Measurements from ENCODE around the gene AGXT. TPM values are rescaled to one million over a fixed set of nuclear protein-coding genes. Genes with fewer than 3 reads are reported as not detected.

Gene AGXT
- total and polyA plus RNA-seq, 8 donors = not detected

- no peak for DNase-seq
- Histone ChIP-seq H3K4me3 (no peak overlapping the region), H3K4me1 (peaks cover 0 to 12% (median 5%) of the 10 kb centered on the region in 4 donors), H3K9me3 (no peaks in the 10 kb centered on the region), H3K27me3 (no peaks in the 10 kb centered on the region), H3K27ac (no peak overlapping the region), H3K36me3 (no peaks in the 10 kb centered on the region)
- intact Hi-C loops (cut with DNase I; ENCODE audit: low total_unique reads) = no loop called here
- no peak for TF ChIP-seq POLR2AphosphoS5 (IDR thresholded peaks at IDR 0.05)
- TF ChIP-seq POLR2A (IDR thresholded peaks at IDR 0.05) = no peak
- no peak for TF ChIP-seq EP300 (IDR thresholded peaks at IDR 0.05)
- no peak for TF ChIP-seq CTCF (IDR thresholded peaks at IDR 0.05)
- 40 to 75% (median 68%) methylated on average over 2 of the region's 2 CpGs for WGBS, 5 donors
Observed at GRCh38 chr2:240861547-240861946, 7.1 kb upstream of the AGXT start.

DNA sequence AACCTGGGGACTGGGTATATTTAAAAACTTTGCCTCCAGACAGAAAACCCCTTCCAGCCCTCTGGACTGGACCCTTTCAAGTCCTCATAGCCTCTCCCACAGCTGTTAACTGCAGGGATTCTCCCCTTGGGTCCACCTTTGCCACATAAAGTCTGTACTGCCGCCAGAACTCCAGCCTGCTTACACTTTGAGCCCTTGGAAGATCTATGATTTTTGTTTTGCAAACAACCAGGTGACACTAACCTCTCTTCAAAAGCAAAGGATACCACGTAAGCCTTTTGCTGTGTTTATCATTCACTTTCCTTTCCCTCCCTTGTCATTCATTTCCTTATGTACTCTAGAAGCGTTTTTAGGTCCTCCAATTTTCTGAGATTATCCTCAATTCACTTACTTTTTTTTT lies 4.1 kb upstream of the AGXT start:
- DNase-seq = no peak
- intact Hi-C loops (cut with DNase I; ENCODE audit: low total_unique reads) = no loop called here
- Histone ChIP-seq H3K9me3 (no peaks in the 10 kb centered on the region), H3K36me3 (no peaks in the 10 kb centered on the region), H3K4me1 (no peaks in the 10 kb centered on the region), H3K4me3 (no peak overlapping the region), H3K27me3 (peaks cover 0 to 11% (median 0%) of the 10 kb centered on the region in 3 donors), H3K27ac (no peak overlapping the region)
- TF ChIP-seq EP300 (IDR thresholded peaks at IDR 0.05) = no peak
- TF ChIP-seq CTCF (IDR thresholded peaks at IDR 0.05) = no peak
- TF ChIP-seq POLR2A (IDR thresholded peaks at IDR 0.05) = no peak
- TF ChIP-seq POLR2AphosphoS5 (IDR thresholded peaks at IDR 0.05) = no peak
- 58 to 70% (median 61%) methylated on average over 3 of the region's 3 CpGs for WGBS, 5 donors

DNA sequence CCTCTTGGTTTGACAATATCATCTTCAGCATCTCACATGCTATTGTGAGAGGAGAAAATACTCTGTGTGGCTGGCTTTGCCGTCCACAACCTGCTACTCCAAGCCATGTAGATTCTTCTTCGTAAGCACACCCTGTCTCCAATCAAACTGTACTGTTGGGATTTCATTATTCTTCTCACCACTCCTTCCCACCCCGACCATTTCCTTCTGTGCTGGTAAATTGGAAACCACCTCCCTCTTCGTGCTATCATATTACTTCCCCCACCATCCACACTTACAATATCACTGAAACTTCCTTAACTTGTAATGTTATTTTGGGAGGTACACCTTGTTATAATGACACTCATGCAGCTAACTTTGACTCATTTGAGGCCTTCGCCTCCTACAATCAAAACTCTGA lies 3.2 kb upstream of the AGXT start:
- no peaks in the 10 kb centered on the region for H3K36me3 ChIP-seq
- H3K4me3 ChIP-seq = no peak overlapping the region
- 75 to 87% (median 78%) methylated on average over 5 of the region's 5 CpGs for WGBS, 5 donors
- H3K9me3 ChIP-seq = no peaks in the 10 kb centered on the region
- intact Hi-C loops (cut with DNase I; ENCODE audit: low total_unique reads) = no loop called here
- no peaks in the 10 kb centered on the region for H3K4me1 ChIP-seq
- H3K27ac ChIP-seq = no peak overlapping the region
- no peak for TF ChIP-seq POLR2AphosphoS5 (IDR thresholded peaks at IDR 0.05)
- no peak for TF ChIP-seq POLR2A (IDR thresholded peaks at IDR 0.05)
- H3K27me3 ChIP-seq = peaks cover 0 to 15% (median 0%) of the 10 kb centered on the region in 3 donors
- DNase-seq = no peak

DNA sequence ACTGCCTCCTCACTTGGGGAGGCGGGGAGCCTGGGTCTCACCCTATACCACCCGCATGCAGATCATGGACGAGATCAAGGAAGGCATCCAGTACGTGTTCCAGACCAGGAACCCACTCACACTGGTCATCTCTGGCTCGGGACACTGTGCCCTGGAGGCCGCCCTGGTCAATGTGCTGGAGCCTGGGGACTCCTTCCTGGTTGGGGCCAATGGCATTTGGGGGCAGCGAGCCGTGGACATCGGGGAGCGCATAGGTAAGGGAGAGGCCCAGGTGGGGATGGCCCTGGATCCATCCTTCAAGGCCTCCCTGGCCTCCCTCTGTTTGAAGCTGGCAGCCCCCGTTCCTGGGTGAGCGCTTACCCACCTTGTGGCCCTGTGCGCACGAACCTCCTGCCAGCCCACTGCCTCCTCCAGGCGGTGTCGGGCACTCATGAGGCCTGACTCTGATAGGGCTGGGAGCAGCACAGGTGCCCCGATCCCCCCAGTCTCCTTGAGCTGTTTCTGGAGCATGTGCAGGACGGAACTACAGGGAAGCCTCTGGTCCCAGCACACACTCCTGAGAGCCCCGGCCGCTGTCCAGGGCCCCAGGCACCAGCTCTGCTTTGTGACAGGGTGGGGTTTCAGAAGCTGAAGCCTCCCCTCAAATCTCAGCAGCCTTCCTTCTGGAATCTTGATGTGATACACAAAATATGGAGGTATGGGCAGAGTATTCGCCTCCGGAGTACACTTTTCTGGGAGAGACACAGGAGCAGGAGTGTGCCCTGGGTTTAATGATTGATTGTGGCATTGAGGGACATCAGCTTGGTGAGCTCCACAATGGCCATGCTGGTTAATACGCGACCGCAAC lies 708 bp downstream of the AGXT start:
- DNase-seq = no peak
- 90 to 93% (median 91%) methylated on average over 15 to 25 of the region's 25 CpGs for WGBS, 5 donors
- TF ChIP-seq CTCF (IDR thresholded peaks at IDR 0.05) (no peak), POLR2AphosphoS5 (IDR thresholded peaks at IDR 0.05) (no peak), POLR2A (IDR thresholded peaks at IDR 0.05) (no peak), EP300 (IDR thresholded peaks at IDR 0.05) (no peak)
- Histone ChIP-seq H3K4me1 (peaks cover 0 to 3% (median 0%) of the 10 kb centered on the region in 4 donors), H3K27me3 (peaks cover 0 to 15% (median 0%) of the 10 kb centered on the region in 3 donors), H3K27ac (no peak overlapping the region), H3K4me3 (no peak overlapping the region), H3K9me3 (no peaks in the 10 kb centered on the region), H3K36me3 (no peaks in the 10 kb centered on the region)
- intact Hi-C loops (cut with DNase I; ENCODE audit: low total_unique reads) = no loop called here
